HG03571 (cell line): ENCODE results near the gene TAS2R42.

Experiments
- ATAC-seq: cut with Tn5 transposase; IDR thresholded peaks from one replicate; pipeline ENCODE4 v1.9.1; 2021; ENCODE audit not compliant: unreplicated experiment

The TAS2R42 gene, protein sequence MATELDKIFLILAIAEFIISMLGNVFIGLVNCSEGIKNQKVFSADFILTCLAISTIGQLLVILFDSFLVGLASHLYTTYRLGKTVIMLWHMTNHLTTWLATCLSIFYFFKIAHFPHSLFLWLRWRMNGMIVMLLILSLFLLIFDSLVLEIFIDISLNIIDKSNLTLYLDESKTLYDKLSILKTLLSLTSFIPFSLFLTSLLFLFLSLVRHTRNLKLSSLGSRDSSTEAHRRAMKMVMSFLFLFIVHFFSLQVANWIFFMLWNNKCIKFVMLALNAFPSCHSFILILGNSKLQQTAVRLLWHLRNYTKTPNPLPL

DNA sequence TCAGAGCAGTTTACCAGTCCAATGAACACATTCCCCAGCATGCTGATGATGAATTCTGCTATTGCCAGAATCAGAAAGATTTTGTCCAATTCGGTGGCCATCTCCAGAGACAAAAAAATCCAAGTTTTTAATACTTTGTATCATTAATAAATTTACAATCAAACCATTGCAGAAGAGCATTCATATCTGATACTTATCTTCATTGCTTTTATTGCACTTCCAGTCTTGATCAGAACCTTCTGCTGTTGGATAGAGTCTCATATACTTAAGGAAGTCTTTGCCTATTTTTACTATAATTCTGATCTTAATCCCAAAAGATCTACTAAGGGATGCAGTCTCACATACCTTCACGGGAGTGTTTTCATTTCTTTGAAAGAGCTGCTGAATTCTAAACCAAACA, at the start of gene TAS2R42:
TSS of gene TAS2R42 (minus strand) at position 101 of the 400 bp plus-strand sequence. CDS start at position 101, 0 bp downstream.
- ATAC-seq: no peak

DNA sequence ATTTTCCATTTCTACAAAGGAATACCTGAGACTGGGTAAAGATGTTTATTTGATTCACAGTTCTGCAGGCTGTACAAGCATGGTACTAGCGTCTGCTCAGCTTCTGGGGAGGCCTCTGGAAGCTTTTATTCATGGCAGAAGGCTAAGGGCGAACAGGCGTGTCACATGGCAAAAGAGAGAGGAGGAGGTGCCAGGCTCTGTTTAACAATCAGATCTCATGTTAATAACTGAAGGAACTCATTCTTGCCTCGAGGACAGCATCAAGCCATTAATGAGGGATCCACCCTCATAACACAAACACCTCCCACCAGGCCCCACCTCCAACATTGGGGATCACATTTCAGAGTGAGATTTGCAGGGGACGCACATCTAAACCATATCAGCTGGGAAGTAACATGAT, 46.8 kb upstream of the TAS2R42 start:
- ATAC-seq: no peak

DNA sequence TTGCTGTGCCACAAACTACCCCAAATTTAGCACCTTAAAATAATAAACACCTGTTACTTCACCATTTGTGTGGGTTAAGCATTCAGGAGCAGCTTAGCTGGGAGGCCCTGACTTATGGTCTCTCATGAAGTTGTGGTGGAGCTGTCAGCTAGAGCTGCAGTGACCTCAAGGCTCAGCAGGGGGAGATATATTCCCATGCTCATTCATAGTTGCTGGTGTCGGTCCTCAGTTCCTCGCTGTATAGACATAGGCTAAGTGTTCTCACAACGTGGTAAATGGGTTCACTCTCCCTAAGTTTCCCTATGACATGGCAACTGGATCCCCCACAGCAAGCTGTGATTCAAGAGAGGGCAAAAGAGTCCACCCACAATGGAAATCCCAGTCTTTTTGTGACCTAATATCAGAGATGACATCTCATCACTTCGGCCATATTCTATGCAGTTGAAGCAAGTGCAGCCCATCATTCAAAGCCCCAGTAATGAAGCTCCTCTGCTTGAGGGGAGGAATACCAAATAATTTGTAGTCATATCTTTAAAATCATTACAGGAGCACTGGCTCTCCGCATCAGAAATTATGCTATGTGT, 41.7 kb upstream of the TAS2R42 start:
- no peak for ATAC-seq

DNA sequence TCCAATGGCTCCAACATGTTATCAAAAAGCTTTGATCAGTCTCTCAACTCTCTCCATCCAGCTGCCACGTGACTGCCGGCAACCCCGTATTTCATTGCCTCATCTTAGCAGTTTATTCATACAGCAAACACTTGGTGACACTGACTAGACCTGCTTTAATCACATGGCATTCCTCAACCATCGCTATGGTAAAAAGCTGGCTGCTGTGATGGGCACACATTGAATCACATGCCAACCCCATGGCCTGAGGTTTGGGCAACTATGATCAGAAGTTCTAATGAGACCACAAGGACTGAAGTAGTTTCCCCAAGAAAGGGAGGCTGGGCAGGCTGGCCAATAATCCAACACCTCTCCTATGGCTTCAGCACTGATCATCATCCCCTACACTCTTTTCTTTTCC, 40.6 kb upstream of the TAS2R42 start:
- ATAC-seq: no peak

DNA sequence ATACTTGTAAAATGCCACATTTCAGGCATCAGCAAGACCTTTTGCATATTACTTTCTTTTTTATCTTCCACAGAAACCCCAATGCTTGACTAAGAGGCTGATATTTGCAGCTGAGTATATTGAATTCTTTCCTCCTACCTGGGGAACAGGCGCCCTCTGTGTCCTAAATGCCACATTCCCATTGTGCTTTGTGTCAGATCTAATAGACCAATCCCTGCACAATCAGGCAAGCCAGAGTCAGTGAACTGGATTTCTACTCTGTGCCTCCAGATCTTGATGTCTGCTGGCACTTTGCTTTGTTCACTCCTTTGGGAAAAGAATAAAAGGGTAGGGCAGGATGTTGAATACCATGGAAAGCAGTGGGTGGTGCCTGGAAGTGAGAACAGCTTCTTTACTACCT, 22.4 kb upstream of the TAS2R42 start:
- ATAC-seq: no peak

DNA sequence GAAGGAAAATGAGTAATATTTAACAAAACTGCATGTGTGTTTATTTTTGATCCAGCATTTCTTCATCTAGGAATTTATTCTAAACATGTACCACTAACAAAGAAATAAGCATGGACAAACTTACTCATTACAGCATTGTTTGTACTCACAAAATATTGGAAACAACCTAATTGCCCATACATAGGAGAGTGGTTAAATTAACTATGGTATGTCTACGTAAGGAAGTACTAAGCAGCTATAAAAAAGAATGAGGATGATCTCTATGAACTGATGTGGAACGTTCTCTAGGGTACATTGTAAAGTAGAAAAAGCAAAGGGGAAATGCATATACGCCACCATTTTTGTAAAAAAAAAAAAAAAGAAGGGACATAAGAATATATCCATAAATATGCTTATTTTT, 17.4 kb upstream of the TAS2R42 start:
- ATAC-seq: no peak

DNA sequence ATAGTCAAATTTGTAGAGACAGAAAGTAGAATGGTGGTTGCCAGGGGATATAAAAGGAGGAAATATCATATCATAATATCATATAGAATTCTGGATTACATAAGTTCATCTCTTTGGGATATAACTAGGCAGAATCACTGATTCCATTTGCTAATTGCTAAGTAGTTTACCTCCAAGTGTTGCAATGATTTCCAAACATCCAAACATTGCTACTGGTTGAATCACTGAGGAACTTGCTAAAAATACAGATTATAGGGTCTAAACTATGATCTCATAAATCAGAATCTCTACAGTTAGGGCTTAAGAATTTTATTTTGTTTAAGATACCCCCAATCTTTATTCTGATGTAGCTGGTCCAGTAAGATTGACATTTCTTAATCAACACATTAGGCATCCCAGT, 16.1 kb upstream of the TAS2R42 start:
- ATAC-seq: no peak

DNA sequence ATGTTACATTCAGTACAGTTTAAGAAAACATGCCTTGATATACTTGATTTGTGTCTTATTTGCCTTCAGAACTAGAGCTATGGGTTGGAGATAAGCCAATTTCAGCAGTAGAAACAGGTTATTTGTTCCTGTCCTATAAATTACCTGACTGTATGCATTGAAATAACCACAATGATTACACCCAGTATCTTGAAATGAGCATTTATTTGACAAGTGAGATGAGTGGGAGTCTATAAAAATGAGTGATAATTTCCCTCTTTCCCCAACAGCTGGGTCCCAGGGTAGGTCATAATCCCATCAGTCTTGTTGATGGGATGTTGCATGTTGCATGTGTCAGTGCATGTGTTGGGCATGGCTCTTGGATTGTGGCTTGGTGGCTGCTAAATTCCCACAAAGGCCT, 3.7 kb downstream of the TAS2R42 start:
- no peak for ATAC-seq

DNA sequence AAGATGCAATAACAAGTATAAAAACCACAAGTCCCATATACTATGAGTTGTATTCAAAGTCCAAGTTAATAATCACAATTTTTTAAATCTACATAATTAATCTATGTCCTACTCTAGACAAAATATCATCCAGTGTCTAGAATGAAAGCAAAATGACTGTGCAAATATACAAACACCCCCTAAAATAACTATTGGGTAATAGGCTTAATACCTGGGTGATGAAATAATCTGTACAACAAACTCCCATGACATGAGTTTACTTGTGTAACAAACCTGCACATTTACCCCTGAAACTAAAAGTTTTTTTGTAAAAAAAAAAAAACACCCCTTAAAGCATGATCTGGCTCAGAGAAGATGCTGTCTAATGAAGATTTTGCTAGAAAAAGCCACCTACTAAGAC, 4.2 kb downstream of the TAS2R42 start:
- no peak for ATAC-seq

DNA sequence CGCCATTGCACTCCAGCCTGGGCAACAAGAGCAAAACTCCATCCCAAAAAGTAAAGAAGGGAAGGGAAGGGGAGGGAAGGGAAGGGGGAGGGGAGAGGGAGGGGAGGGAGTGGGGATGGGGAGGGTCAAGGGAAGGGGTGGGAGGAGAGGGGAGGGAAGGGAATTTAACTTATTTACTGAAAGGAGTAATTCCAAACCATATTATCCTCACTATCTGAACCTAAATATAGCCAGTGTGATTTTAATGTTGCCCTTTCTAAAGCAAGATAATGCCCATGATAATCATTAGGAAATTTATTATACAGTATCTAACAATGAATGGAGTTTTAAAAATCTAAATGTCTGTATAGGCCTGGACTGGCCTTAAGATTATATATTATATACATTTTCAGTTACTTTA, 8.5 kb downstream of the TAS2R42 start:
- no peak for ATAC-seq

DNA sequence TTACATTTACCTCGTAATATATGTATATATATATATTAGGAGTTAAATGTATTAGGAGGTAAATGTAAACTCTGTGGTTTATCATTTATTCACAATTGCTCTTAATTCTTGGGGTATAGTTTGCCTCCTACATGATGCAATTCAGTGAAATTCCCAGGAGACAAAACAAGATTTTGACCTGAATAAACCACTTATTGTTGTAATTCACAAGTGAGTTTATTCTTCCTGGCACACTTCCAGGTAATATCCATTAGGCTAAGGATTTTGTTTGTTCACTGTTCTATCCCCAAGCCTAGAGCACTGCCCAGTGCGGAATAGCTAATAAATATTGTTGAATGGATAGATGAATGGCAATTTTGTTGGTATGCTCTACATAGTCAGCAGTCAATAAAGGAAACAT, 12.7 kb downstream of the TAS2R42 start:
- ATAC-seq: no peak

DNA sequence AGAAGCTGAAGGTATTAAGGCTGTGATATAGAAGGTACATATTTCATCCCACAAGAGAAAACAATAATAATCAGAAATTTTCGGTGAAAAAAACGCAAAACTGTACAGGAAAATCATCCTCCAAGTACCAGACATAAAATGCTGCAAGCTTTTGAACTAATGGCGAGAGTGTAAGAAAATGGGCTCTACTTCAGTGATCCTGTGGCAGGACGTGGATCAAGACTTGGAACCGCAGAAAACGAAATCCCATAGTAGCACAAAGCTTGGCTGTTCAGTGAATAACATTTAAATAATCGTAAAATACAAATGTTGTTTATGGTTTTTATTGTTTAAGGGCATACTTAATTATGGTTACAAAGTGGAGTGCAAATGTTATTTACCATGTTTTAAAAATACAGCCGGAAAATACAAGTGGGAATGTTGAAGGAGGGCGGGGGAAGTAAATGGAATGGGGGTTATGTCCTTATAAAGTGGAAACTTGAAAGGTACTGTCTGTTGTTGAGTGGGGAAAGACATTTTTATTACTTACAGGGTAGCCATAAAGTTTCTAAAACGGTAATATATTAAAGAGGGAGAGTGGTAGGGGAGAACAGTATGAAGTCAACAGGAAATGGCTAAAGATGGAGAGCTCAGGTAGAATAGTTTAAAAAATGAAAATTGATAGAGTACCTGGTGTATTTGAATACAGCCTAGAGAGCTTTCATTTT, 14.6 kb downstream of the TAS2R42 start:
- no peak for ATAC-seq

DNA sequence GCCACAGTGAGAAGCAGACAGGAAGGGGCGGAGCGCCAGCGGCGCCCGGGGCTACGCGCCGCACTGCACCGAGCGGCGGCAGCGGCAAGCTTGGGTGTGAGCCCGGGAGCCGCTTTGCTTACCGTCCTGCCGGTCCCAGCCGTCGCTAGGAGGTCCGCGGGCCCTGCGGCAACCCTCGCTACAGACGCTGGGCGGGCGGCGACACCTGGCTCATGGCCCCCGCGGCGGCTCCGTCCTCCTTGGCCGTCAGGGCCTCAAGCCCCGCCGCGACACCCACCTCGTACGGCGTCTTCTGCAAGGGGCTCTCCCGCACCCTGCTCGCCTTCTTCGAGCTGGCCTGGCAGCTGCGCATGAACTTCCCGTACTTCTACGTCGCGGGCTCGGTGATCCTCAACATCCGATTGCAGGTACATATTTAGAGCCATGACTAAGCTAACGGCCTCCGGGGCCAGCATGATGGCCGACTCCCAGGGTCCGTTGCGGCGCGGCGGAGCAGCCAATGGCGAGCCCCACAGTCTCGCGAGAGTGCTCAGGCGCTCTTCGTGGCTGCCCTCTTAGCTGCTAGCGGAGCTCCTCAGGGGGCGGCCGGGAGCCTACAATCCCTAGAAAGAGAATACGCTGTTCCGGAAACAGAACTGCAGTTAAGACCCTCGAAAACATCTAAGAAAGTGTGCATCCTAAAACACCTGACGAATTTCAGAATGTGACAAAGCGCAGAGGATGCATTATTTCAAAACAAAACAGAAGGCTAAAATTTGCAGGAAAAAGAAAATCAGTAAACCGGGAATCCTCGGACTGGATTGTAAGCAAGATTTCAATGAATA, 15.4 kb downstream of the TAS2R42 start, which contains the start of gene SMIM10L1:
TSS of gene SMIM10L1 (plus strand) at position 50 of the 824 bp plus-strand sequence. CDS start at position 213, 163 bp downstream.
- ATAC-seq: peak; percentile 93

DNA sequence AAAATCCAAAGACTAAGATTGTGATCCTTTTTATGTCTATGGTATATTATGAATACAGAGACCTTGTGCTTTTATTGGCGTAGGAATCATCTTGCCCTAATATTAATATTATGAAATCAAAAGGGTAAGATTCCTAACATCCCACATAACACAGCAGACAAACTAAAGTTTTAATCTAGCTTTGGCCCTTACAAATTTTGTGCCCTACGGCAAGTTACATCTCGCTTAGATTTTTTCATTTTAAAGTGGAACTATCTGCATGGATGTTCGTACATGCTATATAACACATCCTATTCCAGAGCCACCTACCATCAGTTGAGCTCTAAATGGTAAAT, 16.0 kb downstream of the TAS2R42 start:
- ATAC-seq: no peak

DNA sequence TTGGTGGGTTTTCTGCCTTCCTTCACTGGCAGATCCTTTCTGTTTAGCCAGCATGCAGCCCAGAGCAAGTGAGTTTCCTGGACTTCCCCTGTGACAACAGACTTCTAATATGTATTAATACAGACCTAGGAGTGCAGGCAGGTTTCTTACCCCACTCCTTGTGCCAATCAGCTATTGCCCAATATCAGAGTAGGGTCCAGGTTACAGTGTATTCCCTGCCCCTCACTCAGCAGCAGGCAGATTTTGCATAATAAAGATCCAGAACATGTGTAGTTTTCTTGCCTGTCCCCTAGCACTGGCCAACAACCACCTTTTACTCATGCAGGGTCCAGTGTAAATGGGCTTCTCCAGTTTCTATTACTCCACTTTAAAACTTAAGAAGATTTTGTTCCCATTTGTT, 20.4 kb downstream of the TAS2R42 start:
- no peak for ATAC-seq

DNA sequence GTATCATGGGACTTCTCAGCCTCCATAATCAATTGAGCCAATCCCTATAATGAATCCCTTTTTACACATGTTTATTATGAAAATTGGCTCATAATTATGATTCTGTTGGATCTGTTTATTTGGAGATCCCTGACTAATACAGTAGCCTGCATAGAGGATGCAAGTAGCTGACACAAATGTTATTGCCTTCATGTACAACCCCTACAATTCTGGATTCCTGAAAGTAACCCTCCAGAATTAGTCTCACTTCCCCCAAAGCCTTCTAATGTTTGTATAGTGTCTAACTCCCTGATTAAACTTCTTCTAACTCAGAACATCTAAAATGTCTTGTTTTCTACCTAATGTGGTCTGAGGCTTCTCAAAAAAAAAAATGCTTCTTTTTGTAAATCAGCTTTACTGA, 22.4 kb downstream of the TAS2R42 start:
- no peak for ATAC-seq

DNA sequence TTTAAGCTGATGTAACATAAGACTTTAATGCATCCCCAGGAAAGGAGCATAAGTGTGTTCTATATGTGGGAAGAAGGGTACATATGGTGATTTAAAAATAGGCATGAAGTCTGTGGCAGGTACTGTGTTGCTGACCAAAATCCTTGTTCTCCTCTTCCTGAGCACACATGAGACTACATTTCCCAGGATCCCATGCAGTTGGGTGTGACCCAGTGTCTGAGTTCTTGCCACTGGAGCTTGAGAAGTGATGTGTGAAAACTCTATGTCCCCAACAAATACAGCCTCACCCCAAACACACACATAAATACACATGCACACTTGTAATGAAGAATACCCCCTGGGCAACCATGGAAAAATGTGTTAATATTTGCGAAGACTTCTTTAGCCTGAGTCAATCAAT, 24.2 kb downstream of the TAS2R42 start:
- no peak for ATAC-seq

DNA sequence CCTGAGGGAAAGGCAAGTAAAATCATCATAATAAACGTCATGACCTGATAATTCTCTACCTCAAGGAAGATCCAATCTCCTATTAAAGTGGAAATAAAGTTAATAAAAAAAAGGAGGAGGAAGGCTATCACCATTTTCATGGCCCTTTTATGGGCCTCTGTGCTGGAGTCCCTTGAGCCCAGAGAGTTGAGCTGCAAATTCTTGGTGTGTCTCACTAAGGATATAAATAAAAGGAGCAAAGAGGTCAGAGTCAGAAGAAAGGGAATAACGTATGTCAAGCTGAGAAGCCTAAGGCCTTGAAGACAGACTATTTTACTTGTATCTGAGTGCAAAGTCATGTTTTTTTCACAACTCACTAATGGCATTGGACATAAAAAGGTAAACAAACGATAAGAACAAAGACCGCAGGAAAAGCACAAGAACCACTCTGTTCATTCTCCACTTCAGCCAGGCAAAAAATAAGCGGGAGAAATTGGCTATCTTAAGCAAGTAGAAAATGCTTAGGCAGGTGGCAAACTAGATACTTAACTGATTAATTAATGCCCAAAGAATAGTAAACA, 27.8 kb downstream of the TAS2R42 start:
- no peak for ATAC-seq

DNA sequence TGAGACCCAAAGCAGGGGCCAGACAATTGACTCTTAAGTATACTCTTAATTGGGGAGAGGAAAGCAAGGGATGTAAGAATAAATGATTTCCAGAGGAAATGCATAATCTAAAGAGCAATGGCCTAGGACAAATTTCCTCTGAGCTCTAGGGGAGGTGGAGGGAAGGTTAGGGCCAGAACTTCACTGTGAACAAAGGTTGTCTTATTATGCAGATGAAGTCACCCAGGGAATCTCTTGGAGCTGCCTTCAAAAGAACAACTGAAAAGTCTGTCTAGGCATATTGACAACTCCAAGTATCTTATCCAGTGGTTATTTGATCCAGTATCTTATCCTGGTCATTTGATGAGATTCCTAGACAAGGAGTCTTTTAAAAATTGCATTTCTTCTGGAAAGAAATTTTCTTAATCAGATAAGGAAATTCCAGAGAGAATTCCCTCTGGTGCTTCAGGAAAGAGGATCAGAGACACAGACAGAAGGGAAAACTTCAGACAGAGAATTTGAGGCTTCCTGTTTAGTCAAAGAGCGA, 32.3 kb downstream of the TAS2R42 start:
- no peak for ATAC-seq

DNA sequence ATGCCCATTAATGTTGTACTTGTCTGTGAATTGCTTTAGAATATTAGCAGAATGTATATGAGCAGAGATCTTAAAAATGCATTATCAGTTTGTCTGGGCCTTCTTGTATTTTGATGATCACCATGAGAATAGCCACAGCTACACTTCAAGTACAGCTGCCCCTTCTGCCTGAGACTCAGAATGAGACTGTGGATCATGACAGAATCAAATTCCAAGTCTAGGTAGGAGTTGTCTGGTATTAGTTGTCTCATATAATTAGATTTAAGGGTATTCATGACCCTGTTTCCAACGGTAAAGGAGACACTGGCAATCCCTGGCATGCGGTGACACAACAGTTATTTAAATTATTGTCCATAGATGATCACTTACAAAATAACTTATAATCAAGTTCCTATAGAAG, 34.0 kb downstream of the TAS2R42 start:
- ATAC-seq: no peak

DNA sequence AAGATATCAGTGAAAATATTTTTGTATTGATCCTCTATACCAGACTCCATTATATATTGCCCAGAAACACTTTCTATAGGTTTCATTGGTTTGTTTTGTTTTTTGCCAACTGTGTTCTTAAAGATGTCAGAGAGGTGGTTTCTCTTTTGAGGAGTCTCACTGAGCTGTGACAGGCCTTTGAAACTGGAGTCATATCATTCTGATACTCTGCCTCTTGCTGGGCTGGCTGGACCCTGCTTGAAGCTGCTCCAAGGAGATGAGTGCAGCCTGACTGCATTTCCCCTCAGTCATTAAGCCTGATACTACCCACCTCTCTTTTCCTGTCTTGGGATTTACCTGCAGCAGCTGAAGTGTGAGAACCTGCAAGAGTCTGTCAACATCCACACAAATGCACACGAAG, 35.9 kb downstream of the TAS2R42 start:
- ATAC-seq: no peak
